GM18520 (cell line): Measurements from ENCODE around the gene CAMKMT.

Experiments used
- ATAC-seq: cut with Tn5 transposase; IDR thresholded peaks from one replicate; pipeline ENCODE4 v1.9.1; 2021; ENCODE audit not compliant: unreplicated experiment

Gene CAMKMT

GRCh38 chr2:44817673-44818335, 456.1 kb downstream of the CAMKMT start:
- no peak for ATAC-seq

- no peak for ATAC-seq
Measured at GRCh38 chr2:44819061-44819460, 457.3 kb downstream of the CAMKMT start.

GRCh38 chr2:44821500-44821899, 459.8 kb downstream of the CAMKMT start:
- no peak for ATAC-seq

GRCh38 chr2:44822174-44822573, 460.4 kb downstream of the CAMKMT start:
- ATAC-seq, result no peak
